A204.1 (cell line): ENCODE results near the gene NT5DC2.

Source experiments
- FAIRE-seq: peaks from 2 replicates; lab custom pipeline; 2012; peaks lifted over from hg19 to GRCh38; lab: Jason Lieb, UNC

The NT5DC2 gene

GRCh38 chr3:52533623-52534280 lies at the start of gene NT5DC2:
Gene NT5DC2 (minus strand): TSS chr3:52533857. CDS start chr3:52533737, 120 bp downstream.
- FAIRE-seq, result no peak

- FAIRE-seq, result no peak
Observed at GRCh38 chr3:52574056-52574965, 40.7 kb upstream of the NT5DC2 start.

GRCh38 chr3:52572221-52572620 lies 38.6 kb upstream of the NT5DC2 start:
- no peak for FAIRE-seq

DNA sequence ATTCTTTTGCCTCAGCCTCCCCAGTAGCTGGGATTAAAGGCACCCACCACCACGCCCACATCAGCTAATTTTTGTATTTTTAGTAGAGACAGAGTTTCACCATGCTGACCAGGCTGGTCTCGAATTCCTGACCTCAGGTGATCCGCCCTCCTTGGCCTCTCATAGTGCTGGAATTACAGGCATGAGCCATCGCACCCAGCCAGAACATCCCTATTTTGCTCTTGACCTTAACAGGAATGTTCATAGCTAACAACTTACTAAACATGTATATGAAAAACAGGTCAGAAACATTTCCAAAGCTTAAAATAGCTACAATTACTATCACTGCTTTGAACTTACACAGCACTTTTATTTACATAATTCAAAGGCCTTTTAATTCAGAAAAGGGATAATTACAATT lies 36.4 kb upstream of the NT5DC2 start:
- no peak for FAIRE-seq

DNA sequence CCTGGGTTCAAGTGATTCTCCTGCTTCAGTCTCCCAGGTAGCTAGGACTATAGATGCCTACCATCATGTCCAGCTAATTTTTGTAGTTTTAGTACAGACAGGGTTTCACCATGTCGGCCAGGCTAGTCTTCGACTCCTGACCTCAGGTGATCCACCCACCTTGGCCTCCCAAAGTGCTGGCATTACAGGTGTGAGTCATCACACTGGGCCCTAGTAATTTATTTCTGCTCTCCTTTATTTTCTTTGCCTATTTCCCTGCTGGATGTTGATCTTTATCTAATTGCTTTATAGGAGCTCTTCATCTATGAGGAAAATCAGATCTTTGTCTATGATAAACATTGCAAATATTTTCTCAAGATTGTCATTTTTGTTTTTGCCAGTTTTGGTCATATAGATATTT lies 34.4 kb upstream of the NT5DC2 start:
- no peak for FAIRE-seq

- no peak for FAIRE-seq
Observed at GRCh38 chr3:52563984-52564383, 30.3 kb upstream of the NT5DC2 start.

DNA sequence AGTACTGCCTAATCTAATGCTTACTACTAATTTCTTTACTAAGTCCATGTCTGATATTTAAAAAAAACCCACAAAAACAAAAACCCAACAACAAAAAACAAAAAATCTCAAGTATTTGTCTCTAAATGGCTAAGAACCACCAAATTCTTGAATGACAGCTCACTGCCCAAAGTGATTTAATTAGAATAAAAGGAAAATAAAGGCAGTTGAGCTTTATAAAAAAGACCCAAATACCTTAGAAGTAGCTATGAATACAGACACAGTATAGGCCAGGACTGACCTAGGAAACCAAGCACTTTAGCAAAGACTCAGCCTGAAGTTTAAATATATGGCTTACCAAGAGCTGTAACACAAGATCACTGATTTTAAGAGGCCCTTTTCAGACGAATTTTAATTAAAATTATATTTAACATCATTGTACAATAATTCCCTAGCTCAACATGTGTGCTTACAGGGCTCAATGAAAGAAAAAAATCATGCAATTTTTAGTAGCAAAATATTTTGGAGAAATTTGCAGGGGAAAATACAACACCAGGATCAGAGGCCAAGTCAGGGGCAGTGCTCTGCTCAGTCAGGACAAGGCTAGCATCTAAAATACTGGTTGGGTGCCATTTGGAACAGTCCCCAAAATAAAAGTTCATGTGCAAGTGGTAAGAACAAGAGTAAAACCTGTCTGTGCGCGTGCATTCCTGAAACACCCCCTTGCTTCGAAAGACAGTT lies 27.5 kb upstream of the NT5DC2 start:
- FAIRE-seq, result no peak

DNA sequence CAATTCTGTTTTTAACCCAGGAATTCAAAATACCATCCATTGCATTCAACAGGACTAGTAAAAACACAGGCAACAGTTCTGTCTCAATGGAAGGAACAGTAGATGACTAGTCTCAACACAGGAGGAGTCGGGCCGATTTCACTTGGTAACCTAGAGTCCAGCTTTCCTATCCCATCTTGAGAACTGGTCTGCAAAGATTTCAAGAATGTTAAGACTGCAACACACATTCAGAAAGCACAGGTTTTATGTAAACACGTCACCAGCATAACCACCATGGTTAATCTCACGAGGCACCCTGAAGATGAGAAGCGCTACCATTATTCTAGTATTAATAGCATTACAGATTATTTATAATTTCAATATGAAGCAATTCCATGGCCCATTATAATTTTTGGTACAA lies 24.8 kb upstream of the NT5DC2 start:
- FAIRE-seq, result no peak

DNA sequence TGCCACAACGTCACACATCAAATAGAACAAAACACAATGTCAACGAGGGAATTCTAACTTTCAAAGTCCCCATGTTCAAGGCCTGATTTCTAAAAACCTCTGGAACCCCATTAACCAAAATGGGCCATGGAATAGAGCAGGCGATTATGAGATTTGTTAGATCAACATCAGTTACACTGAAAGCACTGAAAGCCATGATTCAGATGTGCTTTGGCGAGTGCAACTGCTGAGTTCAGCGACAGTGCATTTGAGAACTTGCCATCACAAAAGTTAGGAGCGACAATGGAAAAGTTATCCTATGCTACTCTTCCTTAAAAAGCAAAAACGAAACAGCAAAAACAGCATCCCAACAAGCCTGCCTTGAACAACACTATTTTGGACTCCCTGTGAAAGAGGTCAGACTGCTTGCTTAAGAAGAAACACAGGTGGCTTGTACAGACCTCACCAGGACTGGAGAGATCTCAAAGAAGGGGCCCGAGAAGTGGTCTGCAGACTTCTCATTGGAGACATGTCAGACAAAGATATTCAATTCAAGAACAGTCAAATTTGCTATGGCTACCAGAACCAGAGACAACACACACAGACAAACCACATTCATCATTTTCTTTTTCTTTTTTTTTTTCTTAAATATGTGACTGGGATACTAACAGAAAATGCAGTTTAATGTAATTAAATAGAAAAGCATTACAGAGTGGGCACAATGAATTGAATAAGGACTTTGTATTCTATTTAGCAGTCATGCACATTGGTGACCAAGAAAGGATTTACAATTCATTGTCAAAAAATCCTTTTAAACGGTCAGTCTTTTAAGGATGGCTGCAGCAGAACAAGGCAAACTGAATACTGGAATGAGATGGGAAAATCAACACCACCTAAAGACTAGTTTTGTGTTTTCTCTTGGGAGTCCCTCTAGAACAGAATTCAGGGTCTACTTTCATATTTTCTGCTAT lies 23.6 kb upstream of the NT5DC2 start:
- no peak for FAIRE-seq

- no peak for FAIRE-seq
Observed at GRCh38 chr3:52555056-52555455, 21.4 kb upstream of the NT5DC2 start.

GRCh38 chr3:52554026-52554755 lies 20.5 kb upstream of the NT5DC2 start:
- no peak for FAIRE-seq

DNA sequence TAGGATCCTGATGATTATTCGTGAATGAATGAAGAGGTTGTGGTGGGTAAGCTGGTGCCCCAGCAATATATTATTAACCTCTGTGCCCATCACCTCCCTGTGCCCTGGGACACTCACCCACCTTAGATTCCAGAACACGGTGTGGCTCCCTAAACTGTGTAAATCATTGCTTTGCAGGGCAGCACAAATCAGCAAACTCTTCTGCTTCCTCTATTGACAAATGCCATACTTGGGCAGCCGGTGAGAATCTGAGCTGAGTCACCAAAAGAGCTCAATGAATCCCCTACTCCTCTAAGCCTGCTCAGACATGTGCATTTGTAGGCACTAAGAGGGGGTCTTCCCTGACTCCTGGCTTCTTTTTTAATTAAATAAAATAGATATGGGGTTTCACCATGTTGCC lies 18.4 kb upstream of the NT5DC2 start:
- no peak for FAIRE-seq

GRCh38 chr3:52551118-52551517 lies 17.5 kb upstream of the NT5DC2 start:
- no peak for FAIRE-seq

- FAIRE-seq, result no peak
Observed at GRCh38 chr3:52547143-52547542, 13.5 kb upstream of the NT5DC2 start.

GRCh38 chr3:52546111-52546901 lies 12.6 kb upstream of the NT5DC2 start:
- no peak for FAIRE-seq

GRCh38 chr3:52544937-52545336 lies 11.3 kb upstream of the NT5DC2 start:
- FAIRE-seq, result no peak

DNA sequence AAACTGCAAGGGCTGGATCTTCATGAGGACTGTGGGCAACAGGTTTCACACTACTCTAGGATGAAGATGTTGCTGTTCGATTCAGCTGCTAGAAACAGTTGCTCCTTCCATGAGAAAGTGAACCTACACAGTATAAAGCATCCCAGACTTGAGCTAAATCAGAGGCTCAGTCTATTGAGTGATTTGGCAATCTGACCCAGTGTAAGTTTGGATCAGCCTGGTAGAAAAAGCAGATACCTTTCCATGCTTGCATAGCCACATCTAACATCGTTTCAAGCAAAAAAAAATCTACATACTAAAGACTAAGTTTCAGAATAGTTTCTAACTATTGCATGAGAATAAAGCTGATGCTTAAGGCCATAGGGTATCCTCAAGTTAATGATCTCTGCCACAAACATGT lies 7.4 kb upstream of the NT5DC2 start:
- no peak for FAIRE-seq

DNA sequence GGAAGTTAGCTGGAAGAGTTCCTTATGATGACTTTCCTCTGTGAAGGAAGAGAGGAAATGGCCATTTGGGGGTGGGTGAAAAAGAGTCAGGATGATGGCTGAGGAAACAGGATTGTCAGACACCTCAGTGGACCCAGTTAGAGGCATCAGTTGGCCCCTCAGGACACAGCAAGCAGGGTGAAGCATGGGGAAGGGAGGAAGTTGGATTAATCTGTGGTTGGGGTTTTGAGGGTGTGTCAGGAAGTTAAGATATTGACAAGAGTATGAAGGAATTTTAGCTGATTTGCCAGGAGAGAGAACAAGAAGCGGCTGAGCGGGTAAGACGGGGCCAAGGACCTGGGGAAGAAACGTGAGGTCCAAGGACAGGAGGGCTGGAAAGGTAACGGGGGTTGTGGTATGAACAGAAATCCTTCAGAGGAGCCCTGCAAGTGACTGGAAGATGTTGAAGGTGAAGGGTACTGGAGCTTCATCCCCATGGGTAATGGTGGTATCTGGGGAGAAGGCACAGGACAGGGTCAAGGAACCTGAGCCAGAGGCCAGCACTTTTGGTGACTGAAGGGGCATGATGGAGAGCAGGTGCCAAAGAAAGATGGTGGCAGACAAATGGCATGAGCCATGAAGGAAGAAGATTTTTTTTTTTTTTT lies 5.5 kb upstream of the NT5DC2 start:
- no peak for FAIRE-seq

DNA sequence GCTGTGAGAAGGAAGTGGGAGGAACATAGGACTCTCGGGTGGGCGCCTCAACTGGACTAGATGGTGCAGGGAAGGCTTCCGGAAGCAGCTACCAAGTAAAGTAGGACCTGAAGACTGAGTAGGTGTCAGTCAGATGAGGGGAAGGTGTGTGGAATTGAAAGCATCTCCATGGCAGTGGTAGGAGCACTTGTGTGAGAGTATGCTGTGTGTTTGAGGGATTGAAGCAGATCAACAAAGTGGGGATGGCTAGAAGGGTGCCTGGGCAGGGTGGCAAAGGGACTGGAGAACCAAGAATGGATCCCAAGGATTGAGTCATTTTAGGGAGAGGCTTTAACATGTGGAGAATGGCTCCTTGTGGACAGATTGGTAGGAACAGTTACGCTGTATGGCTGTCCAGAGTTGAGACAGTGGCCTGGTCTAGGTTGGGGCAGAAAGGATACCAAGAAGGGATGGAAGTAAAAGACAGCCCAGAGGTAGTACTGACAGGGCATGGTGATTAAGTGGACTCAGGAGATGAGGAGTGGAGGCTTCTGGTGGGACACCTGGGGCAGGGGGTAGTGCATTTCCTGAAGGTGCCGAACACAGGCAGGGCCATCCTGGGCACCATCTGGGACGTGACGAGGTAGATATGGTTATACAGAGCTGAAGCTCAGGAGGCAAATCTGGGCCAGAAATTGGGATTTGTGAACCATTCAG lies 4.2 kb upstream of the NT5DC2 start:
- no peak for FAIRE-seq
